GM13977 (cell line): ENCODE measurements around the gene HMBS.
"Not testable (repeated sequence)": the region's sequence is repeated elsewhere in the genome, so short reads cannot be mapped to it uniquely, and the experiment has no call there.

Experiments
- DNase-seq: peaks from one replicate; pipeline ENCODE4 v3.0.0; 2012; ENCODE audit warnings: low spot score
- CTCF ChIP-seq: IDR thresholded peaks from 2 replicates; pipeline ENCODE4 v1.5.1; 2012; ENCODE audit warnings: mild to moderate bottlenecking, control low read depth; ENCODE audit not compliant: insufficient read depth; ENCODE audit errors: extremely low read depth, missing control alignments
- in situ Hi-C: fragments of 300-500 bp; cut with MboI; formaldehyde crosslinking; loops from one replicate; pipeline ENCODE4 v1.12.0; 2022; ENCODE audit warnings: low sequenced_read_pairs, low pct_unique_long_range_greater_than_20kb, mixed read lengths, inconsistent platforms; ENCODE audit not compliant: unreplicated experiment

The HMBS gene

GRCh38 chr11:119084663-119085436 lies at the start of gene HMBS:
Gene HMBS, plus strand, starts transcription at chr11:119084881. Its CDS starts 153 bp downstream, at chr11:119085034.
- in situ Hi-C loops: no loop called here
- no peak for TF ChIP-seq CTCF

GRCh38 chr11:119038884-119039283 lies 45.8 kb upstream of the HMBS start:
- TF ChIP-seq CTCF: no peak
- in situ Hi-C loops: no loop called here
- DNase-seq: no peak

More at GRCh38 chr11:119084663-119085436, at the start of gene HMBS:
- peak; percentile 90 for DNase-seq

DNA sequence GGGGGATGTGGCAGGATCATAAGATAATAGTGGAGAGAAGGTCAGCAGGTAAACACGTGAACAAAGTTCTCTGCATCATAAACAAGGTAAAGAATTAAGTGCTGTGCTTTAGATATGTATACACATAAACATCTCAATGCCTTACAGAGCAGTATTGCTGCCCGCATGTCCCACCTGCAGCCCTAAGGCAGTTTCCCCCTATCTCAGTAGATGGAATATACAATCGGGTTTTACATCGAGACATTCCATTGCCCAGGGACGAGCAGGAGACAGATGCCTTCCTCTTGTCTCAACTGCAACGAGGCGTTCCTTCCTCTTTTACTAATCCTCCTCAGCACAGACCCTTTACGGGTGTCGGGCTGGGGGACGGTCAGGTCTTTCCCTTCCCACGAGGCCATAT lies 45.2 kb upstream of the HMBS start:
- DNase-seq, in situ Hi-C loops: not testable (repeated sequence)

- no peak for TF ChIP-seq CTCF
- no peak for DNase-seq
- in situ Hi-C loops: no loop called here
Measured at GRCh38 chr11:119041821-119042514, 42.7 kb upstream of the HMBS start.

GRCh38 chr11:119042927-119043326 lies 41.8 kb upstream of the HMBS start:
- in situ Hi-C loops: no loop called here
- DNase-seq: no peak
- TF ChIP-seq CTCF: no peak

DNA sequence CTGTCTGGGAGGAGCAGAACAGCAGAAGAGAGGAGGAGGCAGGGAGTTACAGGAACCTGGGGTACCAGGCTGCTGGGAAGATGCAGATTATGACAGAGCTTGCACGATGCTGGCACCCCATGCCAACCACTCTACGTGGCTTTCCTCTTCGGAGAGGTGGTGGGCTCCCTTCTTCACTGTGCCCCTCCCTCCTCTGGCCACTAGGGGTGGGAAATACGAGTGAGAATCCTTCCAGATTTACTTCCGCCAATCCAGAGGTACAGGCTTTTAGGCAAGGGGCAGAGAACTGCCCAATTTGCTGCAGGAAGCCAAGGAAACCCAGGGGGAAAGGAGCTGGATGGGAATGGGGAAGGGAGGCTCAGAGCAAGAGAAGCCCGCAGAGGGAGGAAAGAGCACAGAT lies 40.0 kb upstream of the HMBS start:
- in situ Hi-C loops: no loop called here
- no peak for DNase-seq
- no peak for TF ChIP-seq CTCF

DNA sequence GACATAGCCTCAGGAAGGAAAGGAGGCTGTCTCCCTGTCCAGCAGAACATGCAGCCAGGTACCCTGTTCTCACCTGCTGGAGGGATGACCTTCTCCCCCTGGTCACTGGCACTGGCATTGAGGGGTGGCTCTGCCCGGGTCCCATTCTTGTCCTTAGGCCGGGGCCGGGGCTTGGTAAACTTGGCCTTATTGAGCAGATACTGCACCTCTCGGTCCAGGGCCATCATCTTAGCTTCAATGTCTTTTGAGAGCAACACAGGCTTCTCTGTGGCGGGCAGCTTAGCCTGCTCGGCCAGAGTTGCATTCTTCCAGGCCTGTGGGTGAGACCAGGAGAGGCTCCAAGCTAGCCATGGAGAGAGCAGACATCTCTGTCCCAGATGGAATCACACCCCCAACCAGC lies 38.2 kb upstream of the HMBS start:
- in situ Hi-C loops: no loop called here
- DNase-seq: no peak
- TF ChIP-seq CTCF: no peak
